SIG-M5 (cell line): Measurements from ENCODE around the gene MANF.
"Not testable (repeated sequence)": the region's sequence is repeated elsewhere in the genome, so short reads cannot be mapped to it uniquely, and the experiment has no call there.

Experiments
- DNase-seq: peaks from one replicate; lab custom pipeline; 2025; lab: John Stamatoyannopoulos, UW

Gene MANF

DNA sequence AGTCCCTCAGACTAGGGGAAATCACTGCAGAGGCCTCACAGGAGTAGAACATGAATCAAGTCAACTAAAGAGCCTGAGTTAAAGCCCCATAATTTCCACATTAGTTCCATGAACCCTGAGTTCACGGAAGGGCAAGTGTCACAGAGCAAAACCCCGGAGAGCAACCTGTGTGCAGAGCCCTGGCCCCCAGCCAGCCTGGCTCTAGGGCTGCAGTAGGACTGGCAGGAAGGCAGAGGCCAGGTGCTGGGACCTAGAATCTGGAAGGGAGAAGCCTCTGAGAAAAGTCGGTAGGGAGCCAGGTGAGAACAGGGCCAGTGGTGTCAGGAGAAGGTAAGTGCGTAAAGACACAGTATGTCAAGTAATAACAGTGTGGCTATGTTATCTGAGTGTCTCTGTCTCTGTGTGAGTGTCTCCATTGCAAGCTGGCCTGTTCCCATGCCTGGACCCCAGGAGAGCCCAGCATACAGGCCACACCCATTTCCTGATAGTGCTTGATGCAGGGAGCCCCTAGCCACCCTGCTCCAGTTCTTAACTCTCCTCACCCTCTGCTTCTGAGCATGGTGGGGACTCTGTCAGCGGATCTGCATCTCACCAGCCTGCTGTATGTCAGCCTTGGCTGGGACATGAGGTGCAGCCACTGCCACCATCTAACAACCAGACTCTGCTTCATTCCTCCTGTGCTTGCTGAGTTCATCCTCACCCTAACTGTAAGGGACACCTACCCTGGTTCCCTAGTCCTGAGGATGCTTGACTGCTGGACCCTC lies 11.3 kb upstream of the MANF start:
- DNase-seq, result no peak

DNA sequence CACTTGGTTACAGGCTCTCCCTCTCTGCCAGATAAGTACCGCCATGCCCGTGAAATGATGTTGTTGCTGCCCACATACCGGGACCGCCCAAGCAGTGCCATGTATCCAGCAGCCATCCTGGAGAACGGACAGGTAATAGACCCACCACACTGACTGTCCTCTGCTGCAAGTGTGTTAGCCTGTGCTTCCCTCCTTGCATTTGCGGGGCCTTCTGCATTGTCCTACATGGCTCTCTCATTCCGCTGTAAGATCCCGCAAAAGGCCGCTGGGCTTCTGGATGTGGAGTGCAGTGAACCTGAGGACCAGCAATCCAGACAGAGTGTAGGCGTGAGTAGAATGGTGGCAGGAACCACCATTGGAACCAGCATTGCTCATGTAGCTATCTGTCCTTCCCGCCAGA lies 10.6 kb upstream of the MANF start:
- no peak for DNase-seq

DNA sequence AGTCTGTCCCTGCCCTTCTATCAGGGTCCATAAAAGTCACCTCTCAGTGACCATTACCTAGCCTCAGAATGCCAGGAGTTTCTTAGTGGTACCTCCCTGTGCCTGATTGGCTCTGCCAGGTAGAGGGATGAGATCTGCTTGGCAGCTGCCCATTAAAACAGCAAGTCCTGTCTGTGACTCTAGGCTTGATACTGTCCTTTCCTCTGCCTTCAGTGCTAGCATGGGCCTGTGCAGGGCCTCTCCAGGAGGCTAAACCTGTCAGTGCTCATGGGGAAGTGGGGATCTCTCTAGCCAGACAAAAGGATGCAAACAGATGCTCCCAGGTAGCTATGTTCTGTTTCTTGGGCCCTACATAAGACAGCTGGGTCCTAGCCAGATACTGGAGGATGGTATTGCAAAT lies 10.0 kb upstream of the MANF start:
- DNase-seq, result no peak

DNA sequence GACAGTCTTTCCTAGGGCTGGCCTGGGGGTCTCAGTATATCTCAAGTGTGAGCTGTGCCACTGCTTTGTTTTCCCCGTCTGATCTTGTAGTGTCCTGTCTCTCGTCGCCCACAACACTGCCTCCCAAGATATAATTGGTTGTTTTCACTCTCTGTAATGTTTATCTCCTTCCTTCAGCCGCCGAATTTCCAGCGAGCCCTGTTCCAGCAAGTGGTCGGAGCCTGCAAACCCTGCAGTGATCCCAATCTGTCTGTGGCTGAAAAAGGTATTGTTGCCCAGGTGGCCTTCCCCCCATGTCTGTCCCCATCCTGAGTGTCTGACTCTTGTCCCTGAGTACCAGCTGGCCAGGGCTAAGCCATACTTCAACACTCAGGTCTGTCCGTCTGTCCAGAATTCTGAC lies 9.5 kb upstream of the MANF start:
- DNase-seq, result no peak

DNA sequence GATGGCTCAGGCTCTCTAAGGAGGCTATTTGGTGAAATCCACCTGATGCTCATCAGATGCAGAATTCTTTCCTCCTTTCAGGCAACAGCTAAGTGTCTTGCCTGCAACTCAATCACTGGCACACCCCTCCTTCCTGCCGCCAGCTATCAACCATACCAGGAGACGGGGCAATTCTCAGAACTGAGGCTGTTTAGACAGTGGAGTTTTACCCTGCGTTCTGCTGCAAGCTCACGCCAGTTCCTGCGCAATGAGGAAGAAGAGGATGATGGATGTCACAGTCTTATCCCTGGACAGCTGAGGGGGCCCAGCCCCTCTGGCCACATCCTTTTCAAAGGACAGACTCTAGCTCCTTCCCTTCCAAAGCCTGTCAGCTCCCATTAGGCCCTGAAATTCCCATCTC lies 7.0 kb upstream of the MANF start:
- DNase-seq, result no peak

DNA sequence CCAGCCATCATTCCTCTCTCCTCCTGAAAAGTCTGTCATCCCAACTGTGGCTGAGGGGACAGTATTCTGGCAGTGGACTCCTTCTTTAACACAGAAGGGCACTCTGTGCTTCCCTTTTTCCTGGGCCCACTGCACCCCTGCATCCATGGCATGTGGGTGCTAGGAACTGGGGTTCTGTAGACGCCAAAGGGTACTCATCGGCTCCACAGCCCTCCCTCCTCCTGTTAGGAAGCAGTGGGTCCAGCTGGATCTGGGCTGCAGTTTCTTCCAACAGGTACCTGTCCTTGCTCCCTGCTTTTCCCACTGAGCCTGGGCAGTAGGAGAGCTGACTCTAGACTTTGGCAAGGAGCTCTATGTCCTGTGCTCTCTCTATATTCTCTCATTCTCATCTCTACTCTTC lies 6.4 kb upstream of the MANF start:
- DNase-seq, result no peak

DNA sequence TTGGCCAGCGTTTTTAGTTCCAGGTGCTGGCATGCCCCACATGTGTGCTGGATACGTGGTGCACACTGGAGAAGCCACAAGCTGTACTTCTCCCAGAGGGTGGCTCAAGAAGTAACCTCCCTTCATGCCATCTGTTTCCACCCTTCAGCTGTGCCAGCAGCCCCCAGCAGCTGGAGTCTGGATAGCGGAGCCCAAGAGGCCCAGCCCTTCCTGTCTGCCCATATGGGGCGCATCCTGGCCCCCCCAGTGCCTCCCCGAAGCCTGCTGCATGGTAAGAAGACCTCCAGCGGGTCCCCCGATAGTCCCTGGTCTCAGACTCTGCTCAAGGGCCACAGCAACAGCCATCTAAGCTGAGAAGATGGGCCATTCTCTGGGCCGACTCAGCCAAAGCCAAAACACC lies 5.8 kb upstream of the MANF start:
- DNase-seq, result no peak

DNA sequence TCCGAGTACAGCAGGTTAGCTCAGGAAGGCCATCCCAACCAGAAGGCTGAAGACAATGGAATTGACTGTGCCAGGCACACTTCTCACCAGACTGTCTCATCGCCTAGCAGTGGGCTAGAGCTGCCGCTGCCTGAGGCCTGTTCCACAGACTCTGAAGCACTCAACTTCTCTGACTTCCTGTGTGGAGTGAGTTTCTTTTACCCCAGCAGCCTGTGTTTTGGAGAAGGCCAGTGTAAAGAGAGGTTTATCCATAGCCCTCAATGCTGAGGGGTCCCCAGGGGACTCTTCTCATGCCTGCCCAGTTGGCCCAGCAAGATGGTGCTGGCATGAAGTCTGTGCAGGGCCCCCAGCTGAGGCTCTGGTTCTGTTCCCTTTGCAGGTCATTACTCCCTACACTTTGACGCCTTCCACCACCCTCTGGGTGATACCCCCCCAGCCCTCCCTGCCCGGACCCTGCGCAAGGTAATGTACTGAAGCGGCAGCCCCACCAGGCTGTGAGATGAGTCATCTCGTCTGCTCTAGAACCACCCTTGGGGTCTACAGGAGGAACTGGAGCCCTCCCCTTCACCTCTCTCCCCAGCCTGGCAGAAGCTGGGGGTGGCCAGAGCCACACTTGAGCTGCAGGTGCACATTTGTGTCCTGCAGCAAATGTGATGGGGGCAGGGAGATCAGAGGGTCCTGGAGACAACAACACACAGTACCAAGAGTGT lies 5.2 kb upstream of the MANF start:
- no peak for DNase-seq

DNA sequence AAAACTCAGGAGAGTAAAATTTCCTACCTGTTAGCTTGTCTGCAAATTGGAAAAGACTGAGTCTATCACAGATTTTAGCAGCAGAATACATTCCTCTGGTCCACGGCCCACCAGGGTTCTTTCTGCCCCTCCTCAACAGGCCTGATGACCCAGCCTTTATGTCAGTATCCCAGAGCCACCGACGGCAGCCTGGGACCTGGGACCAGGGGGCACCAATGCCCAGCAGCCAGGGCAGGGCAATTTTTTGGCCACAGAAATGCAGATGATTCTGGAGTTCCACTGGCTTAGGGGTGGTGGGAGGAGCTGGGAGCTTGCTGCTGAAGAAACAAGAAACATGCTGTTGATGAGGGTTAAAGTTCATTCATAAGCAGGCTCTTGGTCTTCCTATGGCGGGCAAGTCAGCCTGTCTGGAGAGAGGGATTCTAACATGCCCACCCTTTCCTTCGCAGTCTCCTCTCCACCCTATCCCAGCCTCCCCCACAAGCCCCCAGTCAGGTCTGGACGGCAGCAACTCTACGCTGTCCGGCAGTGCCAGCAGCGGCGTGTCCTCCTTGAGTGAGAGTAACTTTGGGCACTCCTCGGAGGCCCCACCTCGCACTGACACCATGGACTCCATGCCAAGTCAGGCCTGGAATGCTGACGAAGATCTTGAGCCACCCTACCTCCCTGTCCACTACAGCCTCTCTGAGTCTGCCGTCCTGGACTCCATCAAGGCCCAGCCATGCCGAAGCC lies 4.3 kb upstream of the MANF start:
- DNase-seq, result no peak

DNA sequence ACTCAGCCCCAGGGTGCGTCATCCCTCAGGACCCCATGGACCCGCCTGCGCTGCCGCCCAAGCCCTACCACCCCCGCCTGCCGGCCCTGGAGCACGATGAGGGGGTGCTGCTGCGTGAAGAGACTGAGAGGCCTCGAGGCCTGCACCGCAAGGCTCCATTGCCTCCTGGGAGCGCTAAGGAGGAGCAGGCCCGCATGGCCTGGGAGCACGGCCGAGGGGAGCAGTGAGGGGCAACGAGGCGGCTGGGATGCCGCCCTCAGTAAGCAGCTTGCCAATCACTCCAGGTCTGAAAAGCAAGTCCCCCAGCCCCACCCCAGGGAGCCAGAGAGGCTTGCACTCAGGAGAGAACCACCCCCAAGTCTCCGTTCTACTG lies 3.8 kb upstream of the MANF start:
- no peak for DNase-seq

DNA sequence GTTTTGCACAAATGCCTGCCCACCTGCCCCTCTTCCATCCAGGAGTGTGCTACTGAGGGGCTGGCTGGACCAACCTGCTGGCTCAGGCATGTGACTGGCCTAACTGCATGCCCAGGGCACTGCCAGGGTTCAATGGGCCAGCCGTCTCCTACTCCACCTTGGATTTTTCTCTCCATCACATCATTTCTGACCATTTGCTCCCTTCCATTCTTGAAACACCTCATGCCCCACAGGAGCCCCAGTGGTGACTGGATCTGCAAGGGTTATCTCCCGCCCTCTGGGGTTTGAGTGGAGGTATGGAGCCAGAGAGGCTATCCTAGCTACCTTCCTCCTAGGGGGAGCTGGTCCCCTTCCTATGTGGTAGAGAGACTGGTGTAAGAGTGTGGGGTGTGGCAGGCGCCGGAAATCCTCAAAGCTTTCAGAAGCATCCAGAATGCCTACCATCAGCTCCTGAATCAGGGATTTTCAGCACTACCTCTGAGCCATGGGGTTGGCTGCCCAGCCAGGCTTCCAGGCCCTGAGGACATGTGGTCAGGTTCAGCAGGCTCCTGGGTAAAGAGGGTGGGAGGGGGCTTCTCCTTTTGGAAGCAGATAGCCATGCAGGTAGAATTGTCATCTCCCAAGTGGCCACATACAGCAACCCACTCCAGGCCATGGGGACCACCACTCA lies 2.9 kb upstream of the MANF start:
- no peak for DNase-seq

DNA sequence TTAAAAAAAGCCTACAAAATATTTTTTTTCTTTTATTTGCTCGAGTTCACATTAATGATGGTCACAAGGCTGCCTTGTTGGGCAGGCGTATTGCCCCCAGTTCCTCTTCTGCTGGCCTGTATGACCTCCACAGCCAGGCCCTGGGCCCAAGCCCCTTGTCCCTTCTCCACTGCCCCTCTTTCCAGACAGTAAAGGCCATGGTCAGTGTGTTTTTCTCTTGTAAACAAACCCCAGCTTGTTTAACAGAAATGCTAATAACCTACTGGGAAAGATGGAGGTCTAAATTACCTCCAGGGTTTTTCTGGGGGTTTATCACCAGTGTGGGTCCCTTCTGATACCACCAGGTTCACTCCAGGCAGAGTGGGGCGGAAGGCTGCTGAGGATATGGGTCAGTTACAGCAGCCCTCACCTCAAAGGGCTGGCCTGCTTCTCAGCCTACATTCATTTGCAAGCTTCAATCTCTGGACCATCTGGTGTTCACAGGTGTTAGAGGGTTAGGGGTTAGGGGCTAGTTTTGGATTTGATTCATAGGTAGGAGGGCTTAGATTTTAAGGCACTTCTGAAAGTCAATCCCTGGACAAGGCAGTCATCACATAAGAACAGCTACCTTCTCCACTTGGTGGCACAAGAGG lies 2.0 kb upstream of the MANF start:
- DNase-seq, result no peak

DNA sequence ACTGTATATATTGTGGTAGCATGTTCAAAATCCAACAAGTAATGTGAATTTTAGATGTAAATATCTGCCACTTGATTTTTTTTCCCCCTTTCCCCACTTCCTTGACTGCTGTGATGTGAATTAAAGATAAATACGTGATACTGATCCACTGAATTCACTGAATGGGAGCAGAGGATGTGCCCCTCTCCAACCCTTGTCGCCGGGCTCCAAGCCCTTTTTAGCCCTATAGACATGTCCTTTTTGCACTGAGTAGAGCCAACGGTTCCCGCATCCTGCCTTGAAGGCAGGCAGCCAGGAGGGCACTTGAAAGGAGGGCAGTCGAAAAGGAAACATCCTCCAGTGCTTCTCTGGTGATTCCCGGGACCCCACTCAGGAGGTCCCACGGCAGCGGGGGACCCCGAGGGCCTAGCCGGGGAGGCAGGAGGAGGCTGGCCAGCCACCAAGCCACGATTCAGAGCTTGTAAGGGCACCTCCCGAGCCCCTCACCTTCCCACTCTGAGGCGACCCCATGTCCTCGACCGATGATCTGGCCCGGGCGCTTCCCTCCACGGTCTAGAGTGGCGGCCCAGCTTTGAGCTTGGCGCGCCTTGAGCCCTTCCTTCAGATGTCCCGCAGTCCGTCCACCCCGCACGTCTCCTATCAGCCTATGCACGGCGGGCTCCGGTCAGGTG lies 901 bp upstream of the MANF start:
- no peak for DNase-seq

DNA sequence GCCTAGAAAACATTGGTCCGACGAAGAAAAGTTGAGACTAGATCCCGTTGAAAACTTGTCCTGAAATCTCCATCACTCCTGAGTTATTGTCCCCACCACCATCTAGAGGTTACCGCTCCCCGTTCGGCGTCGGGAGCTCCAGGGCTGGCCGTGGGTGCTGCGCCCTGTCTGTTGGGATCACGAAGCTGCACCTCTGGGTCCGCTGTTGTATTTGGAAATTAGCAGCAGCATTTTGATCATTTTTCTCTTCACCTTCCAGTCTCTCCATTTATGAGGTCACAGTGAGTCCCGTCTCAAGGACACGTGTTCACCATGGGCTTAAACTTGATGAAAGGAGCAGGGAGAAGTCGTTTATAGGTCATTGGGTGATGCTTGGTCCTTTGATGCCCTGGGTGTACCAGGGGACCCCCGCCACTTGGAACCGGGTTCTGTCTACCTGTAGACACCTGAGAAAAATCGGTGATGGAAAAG lies 565 bp downstream of the MANF start:
- DNase-seq, result no peak

DNA sequence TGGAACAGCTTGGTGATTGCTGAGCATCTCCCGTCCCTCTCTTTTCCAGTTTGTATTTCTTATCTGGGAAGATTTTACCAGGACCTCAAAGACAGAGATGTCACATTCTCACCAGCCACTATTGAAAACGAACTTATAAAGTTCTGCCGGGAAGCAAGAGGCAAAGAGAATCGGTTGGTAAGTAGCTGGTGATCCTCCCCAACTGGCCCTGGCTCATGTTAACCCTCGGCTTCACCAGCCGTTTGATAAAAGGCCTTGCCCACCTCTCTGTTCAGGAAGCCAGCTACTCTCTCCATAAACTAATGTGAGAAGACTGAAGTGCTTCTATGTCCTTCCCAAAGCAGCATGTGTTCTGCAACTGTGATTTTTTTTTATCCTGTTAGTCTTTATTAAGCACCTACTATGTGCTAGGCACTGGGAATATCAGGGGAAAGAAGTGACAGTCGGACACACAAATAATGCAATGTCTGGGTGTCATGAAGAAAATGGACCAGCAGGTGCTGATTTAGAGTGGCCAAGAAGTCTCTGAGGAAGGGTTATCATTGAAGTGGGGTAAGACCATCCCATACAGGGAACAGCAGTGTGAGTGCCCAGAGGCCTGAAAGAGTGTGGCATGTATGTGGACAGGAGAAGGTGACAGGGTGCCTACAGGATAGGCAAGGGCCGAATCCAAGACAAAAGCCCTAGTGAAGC lies 1.2 kb downstream of the MANF start:
- DNase-seq, result no peak

DNA sequence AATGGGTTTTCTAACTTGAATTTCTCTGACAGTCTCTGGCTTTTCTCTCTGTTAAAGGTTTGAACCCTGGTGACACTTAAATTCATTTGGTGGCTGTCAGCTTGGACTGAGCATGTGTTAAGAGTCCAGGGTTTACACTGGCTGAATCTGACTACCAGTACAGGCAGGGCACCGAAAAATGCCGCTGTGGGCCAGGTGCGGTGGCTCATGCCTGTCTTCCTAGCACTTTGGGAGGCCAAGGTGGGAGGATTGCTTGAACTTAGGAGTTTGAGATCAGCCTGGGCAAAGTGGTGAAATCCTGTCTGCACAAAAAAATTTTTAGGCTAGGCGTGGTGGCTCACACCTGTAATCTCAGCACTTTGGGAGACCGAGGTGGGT lies 1.8 kb downstream of the MANF start:
- DNase-seq, result no peak

DNA sequence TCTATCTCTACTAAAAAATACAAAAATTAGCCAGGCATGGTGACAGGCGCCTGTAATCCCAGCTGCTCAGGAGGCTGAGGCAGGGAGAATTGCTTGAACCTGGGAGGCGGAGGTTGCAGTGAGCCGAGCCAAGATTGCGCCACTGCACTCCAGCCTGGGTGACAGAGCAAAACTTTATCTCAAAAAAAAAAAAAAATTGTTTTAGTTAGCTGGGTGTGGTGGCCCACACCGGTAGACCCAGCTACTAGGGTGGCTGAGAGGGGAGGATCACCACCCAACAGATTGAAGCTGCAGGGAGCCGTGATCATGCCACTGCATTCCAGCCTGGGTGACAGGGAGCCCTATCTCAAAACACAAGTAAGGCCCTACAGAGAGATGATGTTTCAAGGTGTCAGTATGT lies 2.2 kb downstream of the MANF start:
- DNase-seq, result not testable (repeated sequence)

DNA sequence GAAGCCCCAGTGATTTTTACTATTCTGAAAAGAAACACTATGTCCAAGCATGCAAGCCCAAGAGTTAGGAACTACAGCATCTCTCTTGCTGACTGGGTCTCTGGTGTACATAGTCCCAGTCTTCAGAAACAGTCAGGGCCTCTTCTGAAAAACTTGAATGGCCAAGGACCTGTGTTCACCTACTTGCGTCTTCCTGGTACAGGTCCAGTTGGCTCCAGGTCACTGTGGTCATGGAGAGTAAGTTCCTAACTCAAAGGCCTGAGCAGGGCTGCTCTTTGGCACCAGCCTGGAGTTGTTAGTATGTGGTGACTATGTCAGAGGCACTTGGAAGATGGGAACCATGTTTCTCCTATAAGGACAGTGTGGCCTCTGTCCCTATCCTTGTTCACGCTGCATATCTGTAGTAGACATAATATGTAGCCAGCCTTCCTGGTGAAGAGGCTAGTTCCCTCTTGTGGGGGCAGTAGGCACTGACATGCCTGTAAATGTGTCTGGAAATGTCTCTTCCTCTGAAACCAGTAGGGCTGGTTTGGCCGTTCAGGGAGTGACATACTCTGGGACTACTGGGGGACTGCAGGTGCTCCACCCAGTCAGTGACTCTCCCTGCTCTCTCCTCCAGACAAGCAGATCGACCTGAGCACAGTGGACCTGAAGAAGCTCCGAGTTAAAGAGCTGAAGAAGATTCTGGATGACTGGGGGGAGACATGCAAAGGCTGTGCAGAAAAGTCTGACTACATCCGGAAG lies 3.4 kb downstream of the MANF start:
- DNase-seq, result no peak

DNA sequence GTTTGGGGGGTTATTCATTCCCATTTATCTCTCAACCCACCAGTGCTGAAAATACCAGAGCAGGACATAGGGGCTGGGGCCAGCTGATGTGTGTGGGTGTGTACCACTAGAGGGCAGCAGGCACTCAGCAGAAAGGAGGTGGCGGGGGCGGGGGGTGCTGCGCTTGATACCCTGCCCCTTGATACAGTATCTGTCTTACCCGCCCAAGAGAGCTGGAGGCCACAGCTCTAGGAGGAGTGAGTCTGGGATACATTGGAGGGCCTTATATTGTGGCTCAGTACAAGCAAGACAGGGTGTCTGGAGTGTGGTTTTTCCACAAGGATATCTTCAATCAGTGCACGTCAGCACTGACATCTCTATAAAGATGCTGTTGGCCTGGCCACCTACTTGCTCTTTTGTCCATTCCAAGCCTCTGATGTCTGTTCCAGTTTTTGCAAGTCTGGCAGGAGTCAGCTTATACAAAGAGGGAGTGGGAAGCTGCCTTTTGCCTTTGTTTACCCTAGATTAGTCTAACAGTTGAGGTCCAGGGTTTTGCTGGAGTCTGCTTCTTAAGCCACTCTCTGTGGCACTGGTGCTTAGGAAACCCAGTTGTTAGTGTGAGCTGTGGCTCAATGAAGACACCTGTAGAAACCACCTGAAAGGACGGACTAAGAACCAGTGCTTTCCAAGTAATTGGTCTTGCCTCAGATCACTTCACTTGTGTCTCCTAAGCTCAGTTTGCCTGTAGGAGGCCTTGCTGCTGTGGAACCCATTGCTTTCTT lies 4.5 kb downstream of the MANF start:
- DNase-seq, result no peak
